HepG2 (cell line): ENCODE data around the gene MTMR6. TPM values are rescaled to one million over a fixed set of nuclear protein-coding genes. Genes with fewer than 3 reads are reported as not detected.

Source experiments
- FIP1L1 ChIP-seq: fragments of 200-400 bp; formaldehyde crosslinking; IDR thresholded peaks from 2 replicates; pipeline ENCODE4 v1.6.1; 2018; ENCODE audit warnings: low read depth, mild to moderate bottlenecking, low read length, moderate library complexity, borderline replicate concordance; ENCODE audit not compliant: insufficient read depth
- GATAD1 ChIP-seq: IDR thresholded peaks from 2 replicates; pipeline ENCODE4 v1.6.1; 2016; ENCODE audit warnings: missing genetic modification reagents, missing compliant biosample characterization
- NONO ChIP-seq, 2 experiments: fragments of 450-650 bp in 1 of 2; sonication (generic) in 1 of 2; formaldehyde crosslinking in 1 of 2; IDR thresholded peaks in 1 of 2; conservative IDR thresholded peaks in 1 of 2; 2 replicates each; pipeline versions ENCODE4 v1.6.1 to v1.8.0; 2017 to 2022; ENCODE audit warnings: mild to moderate bottlenecking in 1 of 2, missing genetic modification reagents in 1 of 2, moderate library complexity in 1 of 2
- POLR2G ChIP-seq: fragments of 200-400 bp; formaldehyde crosslinking; IDR thresholded peaks from 2 replicates; pipeline ENCODE4 v1.6.1; 2018; ENCODE audit warnings: mild to moderate bottlenecking, low read depth, low read length, moderate library complexity
- THYN1 ChIP-seq: sonication (generic); formaldehyde crosslinking; IDR thresholded peaks from 2 replicates; pipeline ENCODE4 v1.8.1; 2023; ENCODE audit warnings: low read depth, mild to moderate bottlenecking, moderate library complexity, missing genetic modification reagents, borderline replicate concordance
- ZFAT ChIP-seq: sonication (generic); formaldehyde crosslinking; conservative IDR thresholded peaks from 2 replicates; pipeline ENCODE4 v1.8.1; 2023; ENCODE audit warnings: missing genetic modification reagents, inconsistent platforms
- ZMAT3 ChIP-seq: sonication (generic); formaldehyde crosslinking; conservative IDR thresholded peaks from 2 replicates; pipeline ENCODE4 v1.7.0; 2021; ENCODE audit warnings: missing genetic modification reagents
- ZMYM4 ChIP-seq: sonication (generic); formaldehyde crosslinking; IDR thresholded peaks from 2 replicates; pipeline ENCODE4 v1.8.1; 2023; ENCODE audit warnings: mild to moderate bottlenecking, missing genetic modification reagents
- ZNF704 ChIP-seq: sonication (generic); formaldehyde crosslinking; IDR thresholded peaks from 2 replicates; pipeline ENCODE4 v1.8.1; 2023; ENCODE audit warnings: mild to moderate bottlenecking, inconsistent platforms, moderate library complexity, missing genetic modification reagents, borderline replicate concordance
- ZNF709 ChIP-seq: sonication (generic); formaldehyde crosslinking; IDR thresholded peaks from 2 replicates; pipeline ENCODE4 v1.5.0; 2020; ENCODE audit warnings: mild to moderate bottlenecking, missing genetic modification reagents
- polyA plus RNA-seq, 8 experiments: library from polyadenylated mRNA; depleted of rRNA in 3 of 8; stranded (reverse) in 7 of 8; unstranded in 1 of 8; fragments of >200 nt; fragmentation: Illumina TruSeq in 4 of 8; extraction: Trizol in 4 of 8; gene quantifications; 2 replicates each; pipeline versions ENCODE4 v1.2.1 to v1.2.3, GENCODE V29; 2011 to 2016; ENCODE audit warnings: low read depth in 4 of 8, missing spikeins in 1 of 8, mixed read lengths in 1 of 8; ENCODE audit not compliant: insufficient read depth in 1 of 8
- total RNA-seq, 5 experiments: library from RNA; depleted of rRNA; stranded (reverse); fragments of >200 nt; fragmentation: Illumina TruSeq; extraction: Trizol; gene quantifications; 2 replicates each; pipeline ENCODE4 v1.2.3, GENCODE V29; 2016; ENCODE audit warnings: low read depth in 1 of 5
- TF ChIP-seq, protein P1 (sequence below): sonication (generic); formaldehyde crosslinking; IDR thresholded peaks from 2 replicates; pipeline ENCODE4 v1.9.0; 2021; ENCODE audit warnings: missing genetic modification reagents, borderline replicate concordance
- TF ChIP-seq, protein P2 (sequence below): sonication (generic); formaldehyde crosslinking; IDR thresholded peaks from 2 replicates; pipeline ENCODE4 v1.4.0; 2020; ENCODE audit warnings: missing genetic modification reagents
- TF ChIP-seq, protein P3 (sequence below), 2 experiments: sonication (generic) in 1 of 2; formaldehyde crosslinking in 1 of 2; IDR thresholded peaks; 2 replicates each; pipeline versions ENCODE4 v1.4.0 to v1.6.1; 2016 to 2020; ENCODE audit warnings: borderline replicate concordance in 1 of 2, low read depth in 1 of 2, mild to moderate bottlenecking in 1 of 2, missing genetic modification reagents in 1 of 2
- TF ChIP-seq, protein P4 (sequence below): sonication (generic); formaldehyde crosslinking; IDR thresholded peaks from 2 replicates; pipeline ENCODE4 v1.4.0; 2020; ENCODE audit warnings: missing genetic modification reagents, borderline replicate concordance

Gene MTMR6
- total and polyA plus RNA-seq, 2 of the 13 experiments (the other 11 are each of a cell fraction or from before 2014, with no cell fraction given): 3.4 to 7.8 TPM

- TF ChIP-seq, protein P1, sequence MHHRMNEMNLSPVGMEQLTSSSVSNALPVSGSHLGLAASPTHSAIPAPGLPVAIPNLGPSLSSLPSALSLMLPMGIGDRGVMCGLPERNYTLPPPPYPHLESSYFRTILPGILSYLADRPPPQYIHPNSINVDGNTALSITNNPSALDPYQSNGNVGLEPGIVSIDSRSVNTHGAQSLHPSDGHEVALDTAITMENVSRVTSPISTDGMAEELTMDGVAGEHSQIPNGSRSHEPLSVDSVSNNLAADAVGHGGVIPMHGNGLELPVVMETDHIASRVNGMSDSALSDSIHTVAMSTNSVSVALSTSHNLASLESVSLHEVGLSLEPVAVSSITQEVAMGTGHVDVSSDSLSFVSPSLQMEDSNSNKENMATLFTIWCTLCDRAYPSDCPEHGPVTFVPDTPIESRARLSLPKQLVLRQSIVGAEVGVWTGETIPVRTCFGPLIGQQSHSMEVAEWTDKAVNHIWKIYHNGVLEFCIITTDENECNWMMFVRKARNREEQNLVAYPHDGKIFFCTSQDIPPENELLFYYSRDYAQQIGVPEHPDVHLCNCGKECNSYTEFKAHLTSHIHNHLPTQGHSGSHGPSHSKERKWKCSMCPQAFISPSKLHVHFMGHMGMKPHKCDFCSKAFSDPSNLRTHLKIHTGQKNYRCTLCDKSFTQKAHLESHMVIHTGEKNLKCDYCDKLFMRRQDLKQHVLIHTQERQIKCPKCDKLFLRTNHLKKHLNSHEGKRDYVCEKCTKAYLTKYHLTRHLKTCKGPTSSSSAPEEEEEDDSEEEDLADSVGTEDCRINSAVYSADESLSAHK (CRISPR knock-in tag): no peak
- TF ChIP-seq, protein P2, sequence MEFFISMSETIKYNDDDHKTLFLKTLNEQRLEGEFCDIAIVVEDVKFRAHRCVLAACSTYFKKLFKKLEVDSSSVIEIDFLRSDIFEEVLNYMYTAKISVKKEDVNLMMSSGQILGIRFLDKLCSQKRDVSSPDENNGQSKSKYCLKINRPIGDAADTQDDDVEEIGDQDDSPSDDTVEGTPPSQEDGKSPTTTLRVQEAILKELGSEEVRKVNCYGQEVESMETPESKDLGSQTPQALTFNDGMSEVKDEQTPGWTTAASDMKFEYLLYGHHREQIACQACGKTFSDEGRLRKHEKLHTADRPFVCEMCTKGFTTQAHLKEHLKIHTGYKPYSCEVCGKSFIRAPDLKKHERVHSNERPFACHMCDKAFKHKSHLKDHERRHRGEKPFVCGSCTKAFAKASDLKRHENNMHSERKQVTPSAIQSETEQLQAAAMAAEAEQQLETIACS (CRISPR knock-in tag): peak; percentile 77; the same call in 1 of the 2 replicates
- no peak for TF ChIP-seq ZFAT (CRISPR knock-in tag)
- TF ChIP-seq ZNF704 (CRISPR knock-in tag): no peak
- TF ChIP-seq ZNF709 (CRISPR knock-in tag): 0 out of 2 replicates have a peak, but pooled peaks have one; percentile 64
- TF ChIP-seq, protein P3, sequence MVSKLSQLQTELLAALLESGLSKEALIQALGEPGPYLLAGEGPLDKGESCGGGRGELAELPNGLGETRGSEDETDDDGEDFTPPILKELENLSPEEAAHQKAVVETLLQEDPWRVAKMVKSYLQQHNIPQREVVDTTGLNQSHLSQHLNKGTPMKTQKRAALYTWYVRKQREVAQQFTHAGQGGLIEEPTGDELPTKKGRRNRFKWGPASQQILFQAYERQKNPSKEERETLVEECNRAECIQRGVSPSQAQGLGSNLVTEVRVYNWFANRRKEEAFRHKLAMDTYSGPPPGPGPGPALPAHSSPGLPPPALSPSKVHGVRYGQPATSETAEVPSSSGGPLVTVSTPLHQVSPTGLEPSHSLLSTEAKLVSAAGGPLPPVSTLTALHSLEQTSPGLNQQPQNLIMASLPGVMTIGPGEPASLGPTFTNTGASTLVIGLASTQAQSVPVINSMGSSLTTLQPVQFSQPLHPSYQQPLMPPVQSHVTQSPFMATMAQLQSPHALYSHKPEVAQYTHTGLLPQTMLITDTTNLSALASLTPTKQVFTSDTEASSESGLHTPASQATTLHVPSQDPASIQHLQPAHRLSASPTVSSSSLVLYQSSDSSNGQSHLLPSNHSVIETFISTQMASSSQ (IDR thresholded peaks at IDR 0.05; ENCODE audit: low read depth): peak; percentile 15; the same call in 1 of the 2 replicates
- TF ChIP-seq, protein P3 (CRISPR knock-in tag; IDR thresholded peaks at IDR 0.05; ENCODE audit: borderline replicate concordance): peak; percentile 35; the same call in 1 of the 2 replicates
- TF ChIP-seq THYN1: no peak
- TF ChIP-seq GATAD1 (CRISPR knock-in tag): peak; percentile 93
- peak; percentile 91 for TF ChIP-seq POLR2G
- TF ChIP-seq, protein P4, sequence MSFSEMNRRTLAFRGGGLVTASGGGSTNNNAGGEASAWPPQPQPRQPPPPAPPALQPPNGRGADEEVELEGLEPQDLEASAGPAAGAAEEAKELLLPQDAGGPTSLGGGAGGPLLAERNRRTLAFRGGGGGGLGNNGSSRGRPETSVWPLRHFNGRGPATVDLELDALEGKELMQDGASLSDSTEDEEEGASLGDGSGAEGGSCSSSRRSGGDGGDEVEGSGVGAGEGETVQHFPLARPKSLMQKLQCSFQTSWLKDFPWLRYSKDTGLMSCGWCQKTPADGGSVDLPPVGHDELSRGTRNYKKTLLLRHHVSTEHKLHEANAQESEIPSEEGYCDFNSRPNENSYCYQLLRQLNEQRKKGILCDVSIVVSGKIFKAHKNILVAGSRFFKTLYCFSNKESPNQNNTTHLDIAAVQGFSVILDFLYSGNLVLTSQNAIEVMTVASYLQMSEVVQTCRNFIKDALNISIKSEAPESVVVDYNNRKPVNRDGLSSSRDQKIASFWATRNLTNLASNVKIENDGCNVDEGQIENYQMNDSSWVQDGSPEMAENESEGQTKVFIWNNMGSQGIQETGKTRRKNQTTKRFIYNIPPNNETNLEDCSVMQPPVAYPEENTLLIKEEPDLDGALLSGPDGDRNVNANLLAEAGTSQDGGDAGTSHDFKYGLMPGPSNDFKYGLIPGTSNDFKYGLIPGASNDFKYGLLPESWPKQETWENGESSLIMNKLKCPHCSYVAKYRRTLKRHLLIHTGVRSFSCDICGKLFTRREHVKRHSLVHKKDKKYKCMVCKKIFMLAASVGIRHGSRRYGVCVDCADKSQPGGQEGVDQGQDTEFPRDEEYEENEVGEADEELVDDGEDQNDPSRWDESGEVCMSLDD (CRISPR knock-in tag): no peak
- peak; percentile 98 for TF ChIP-seq ZMYM4
- peak; percentile 87 for TF ChIP-seq ZMAT3 (CRISPR knock-in tag)
- no peak for TF ChIP-seq FIP1L1
- TF ChIP-seq NONO (IDR thresholded peaks at IDR 0.05): no peak
- peak; percentile 65 for TF ChIP-seq NONO (CRISPR knock-in tag; conservative IDR thresholded peaks at IDR 0.05)
Measured at GRCh38 chr13:25301347-25302113, 14.2 kb upstream of the MTMR6 start, which contains the start of gene NUP58 (continued).
